Stimulated activated naive CD8-positive, alpha-beta T cell treated with anti-CD3 and anti-CD28 coated beads, Interleukin-15, Interleukin-2, amounts not matched to agents 100 ng/mL and 50 ng/mL, for 24 hours (primary cell): ENCODE results near the gene RPTOR.
"Not testable (repeated sequence)": the region's sequence is repeated elsewhere in the genome, so short reads cannot be mapped to it uniquely, and the experiment has no call there.

ENCODE experiments used
- H3K27ac Mint-ChIP-seq: one replicate; pipeline ENCODE4 v1.8.0; 2021; ENCODE audit warnings: mild to moderate bottlenecking, mixed read lengths
- H3K27me3 Mint-ChIP-seq: one replicate; pipeline ENCODE4 v1.8.0; 2021; ENCODE audit warnings: mixed read lengths
- H3K36me3 Mint-ChIP-seq: one replicate; pipeline ENCODE4 v1.8.0; 2021; ENCODE audit warnings: low read depth, mixed read lengths
- H3K4me1 Mint-ChIP-seq: one replicate; pipeline ENCODE4 v1.8.0; 2021; ENCODE audit warnings: low read depth, mixed read lengths
- H3K4me3 Mint-ChIP-seq: one replicate; pipeline ENCODE4 v1.8.0; 2021; ENCODE audit warnings: mild to moderate bottlenecking, mixed read lengths
- H3K9me3 Mint-ChIP-seq: one replicate; pipeline ENCODE4 v1.8.0; 2021; ENCODE audit warnings: mixed read lengths

Gene RPTOR, protein sequence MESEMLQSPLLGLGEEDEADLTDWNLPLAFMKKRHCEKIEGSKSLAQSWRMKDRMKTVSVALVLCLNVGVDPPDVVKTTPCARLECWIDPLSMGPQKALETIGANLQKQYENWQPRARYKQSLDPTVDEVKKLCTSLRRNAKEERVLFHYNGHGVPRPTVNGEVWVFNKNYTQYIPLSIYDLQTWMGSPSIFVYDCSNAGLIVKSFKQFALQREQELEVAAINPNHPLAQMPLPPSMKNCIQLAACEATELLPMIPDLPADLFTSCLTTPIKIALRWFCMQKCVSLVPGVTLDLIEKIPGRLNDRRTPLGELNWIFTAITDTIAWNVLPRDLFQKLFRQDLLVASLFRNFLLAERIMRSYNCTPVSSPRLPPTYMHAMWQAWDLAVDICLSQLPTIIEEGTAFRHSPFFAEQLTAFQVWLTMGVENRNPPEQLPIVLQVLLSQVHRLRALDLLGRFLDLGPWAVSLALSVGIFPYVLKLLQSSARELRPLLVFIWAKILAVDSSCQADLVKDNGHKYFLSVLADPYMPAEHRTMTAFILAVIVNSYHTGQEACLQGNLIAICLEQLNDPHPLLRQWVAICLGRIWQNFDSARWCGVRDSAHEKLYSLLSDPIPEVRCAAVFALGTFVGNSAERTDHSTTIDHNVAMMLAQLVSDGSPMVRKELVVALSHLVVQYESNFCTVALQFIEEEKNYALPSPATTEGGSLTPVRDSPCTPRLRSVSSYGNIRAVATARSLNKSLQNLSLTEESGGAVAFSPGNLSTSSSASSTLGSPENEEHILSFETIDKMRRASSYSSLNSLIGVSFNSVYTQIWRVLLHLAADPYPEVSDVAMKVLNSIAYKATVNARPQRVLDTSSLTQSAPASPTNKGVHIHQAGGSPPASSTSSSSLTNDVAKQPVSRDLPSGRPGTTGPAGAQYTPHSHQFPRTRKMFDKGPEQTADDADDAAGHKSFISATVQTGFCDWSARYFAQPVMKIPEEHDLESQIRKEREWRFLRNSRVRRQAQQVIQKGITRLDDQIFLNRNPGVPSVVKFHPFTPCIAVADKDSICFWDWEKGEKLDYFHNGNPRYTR (N-terminal part only)

DNA sequence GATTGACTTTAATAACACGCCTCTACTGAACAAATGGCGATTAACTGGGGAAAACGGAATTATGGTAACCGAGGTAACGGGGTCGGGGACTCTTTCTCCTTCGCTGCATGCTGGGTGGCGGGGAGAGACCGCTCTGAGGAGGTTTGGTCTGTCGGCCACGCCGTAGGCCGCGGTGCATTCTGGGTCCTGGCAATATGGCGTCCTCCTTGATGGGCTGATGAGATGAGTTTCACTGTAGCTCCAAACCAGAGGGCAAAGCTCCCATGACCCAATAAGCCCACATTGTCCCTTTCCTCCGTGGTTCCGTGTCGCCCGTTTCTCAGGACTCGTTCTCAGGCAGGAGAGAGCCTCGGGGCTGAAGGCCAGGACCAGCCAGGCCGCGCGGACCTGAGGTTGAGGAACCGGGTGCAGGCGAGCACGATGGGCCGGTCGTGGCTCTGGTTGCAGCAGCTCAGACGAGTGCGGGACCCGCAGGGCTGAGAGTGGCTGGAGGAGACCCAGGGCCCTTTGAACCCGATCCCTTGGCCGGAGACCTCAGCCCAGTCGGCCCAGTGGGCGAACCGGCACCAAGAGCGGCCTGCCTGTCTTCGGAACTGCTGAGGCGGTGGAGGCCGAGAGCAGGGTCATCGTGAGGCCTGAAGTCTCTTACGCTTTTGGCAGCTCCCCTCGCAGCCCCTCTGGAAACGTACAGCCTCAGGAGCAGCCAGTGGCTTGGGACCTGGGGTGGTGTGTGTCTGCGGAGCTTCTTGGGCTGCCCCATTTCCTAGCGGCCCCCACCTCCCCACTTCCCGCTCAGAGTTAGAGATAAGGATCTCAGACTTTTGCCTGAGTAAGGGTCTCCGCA is at the start of gene RPTOR:
TSS of gene RPTOR (plus strand) at position 184 of the 844 bp plus-strand sequence. CDS start 792 bp downstream, outside the sequence.
- H3K4me3 Mint-ChIP-seq = peak within 1 kb of the TSS; percentile 95
- H3K27me3 Mint-ChIP-seq = peaks cover 8% of the 10 kb centered on the region
- H3K27ac Mint-ChIP-seq = peak within 1 kb of the TSS; percentile 97
- H3K36me3 Mint-ChIP-seq = peaks cover 6% of the 10 kb centered on the region
- H3K9me3 Mint-ChIP-seq = no peaks in the 10 kb centered on the region
- peaks cover 33% of the 10 kb centered on the region for H3K4me1 Mint-ChIP-seq

DNA sequence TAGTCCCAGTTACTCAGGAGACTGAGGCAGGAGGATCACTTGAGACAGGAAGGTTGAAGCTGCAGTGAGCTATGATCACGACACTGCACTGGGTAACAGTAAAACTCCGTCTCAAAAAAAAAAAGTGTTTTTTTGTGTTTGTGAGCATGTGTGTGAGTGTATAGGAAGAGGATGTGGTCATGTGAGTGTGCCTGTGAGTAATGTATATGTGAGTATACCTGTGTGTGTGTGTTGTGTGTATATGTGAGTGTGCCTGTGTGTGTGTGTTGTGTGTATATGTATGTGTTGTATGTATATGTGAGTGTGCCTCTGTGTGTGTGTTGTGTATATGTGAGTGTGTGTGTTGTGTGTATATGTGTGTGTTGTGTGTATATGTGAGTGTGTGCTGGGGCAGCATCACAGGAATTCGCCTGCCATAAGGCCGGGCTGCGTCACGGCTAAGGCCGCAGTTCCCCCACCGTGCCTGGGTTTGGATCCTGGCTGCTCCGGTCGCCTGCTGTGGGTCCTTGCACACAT is 46.9 kb upstream of the RPTOR start:
- H3K4me1 Mint-ChIP-seq = peaks cover 10% of the 10 kb centered on the region
- H3K36me3 Mint-ChIP-seq = no peaks in the 10 kb centered on the region
- H3K27ac Mint-ChIP-seq = no peak overlapping the region
- H3K9me3 Mint-ChIP-seq = no peaks in the 10 kb centered on the region
- no peak overlapping the region for H3K4me3 Mint-ChIP-seq
- peaks cover 19% of the 10 kb centered on the region for H3K27me3 Mint-ChIP-seq

DNA sequence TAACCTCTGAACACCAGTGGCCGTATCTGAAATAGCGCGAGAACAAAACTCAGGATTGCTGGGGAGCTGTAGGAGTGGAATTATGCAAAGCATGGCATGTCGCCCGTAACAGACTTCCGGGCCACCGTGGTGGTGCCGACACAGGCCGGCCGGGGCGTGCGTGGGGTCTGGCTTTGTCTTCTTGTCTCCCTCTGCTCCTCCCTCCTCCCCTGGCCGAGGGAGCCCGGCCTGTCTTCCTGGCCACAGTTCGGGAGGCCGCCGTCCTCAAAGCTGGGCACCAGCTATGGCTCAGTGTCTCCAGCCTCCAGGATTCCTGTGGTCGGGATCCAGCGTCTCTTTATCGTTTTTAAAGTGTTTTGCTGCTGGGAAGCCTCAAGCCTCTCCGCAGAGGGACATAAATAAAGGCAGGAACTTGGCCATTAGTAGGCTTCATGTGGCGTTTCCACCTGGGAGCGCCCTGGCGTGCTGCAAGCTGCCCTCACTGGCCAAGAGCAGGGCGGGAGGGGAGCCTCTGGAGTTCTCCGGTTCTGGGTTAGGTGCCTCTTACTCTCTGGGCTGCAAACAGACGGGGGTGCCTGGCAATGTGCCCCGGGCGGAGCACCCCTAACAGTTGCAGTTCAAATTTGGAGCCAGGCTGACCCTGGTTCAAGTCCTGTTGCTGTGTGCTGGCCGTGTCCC is 46.3 kb upstream of the RPTOR start:
- H3K27me3 Mint-ChIP-seq = peaks cover 19% of the 10 kb centered on the region
- peaks cover 10% of the 10 kb centered on the region for H3K4me1 Mint-ChIP-seq
- no peak overlapping the region for H3K4me3 Mint-ChIP-seq
- no peaks in the 10 kb centered on the region for H3K36me3 Mint-ChIP-seq
- no peak overlapping the region for H3K27ac Mint-ChIP-seq
- no peaks in the 10 kb centered on the region for H3K9me3 Mint-ChIP-seq

DNA sequence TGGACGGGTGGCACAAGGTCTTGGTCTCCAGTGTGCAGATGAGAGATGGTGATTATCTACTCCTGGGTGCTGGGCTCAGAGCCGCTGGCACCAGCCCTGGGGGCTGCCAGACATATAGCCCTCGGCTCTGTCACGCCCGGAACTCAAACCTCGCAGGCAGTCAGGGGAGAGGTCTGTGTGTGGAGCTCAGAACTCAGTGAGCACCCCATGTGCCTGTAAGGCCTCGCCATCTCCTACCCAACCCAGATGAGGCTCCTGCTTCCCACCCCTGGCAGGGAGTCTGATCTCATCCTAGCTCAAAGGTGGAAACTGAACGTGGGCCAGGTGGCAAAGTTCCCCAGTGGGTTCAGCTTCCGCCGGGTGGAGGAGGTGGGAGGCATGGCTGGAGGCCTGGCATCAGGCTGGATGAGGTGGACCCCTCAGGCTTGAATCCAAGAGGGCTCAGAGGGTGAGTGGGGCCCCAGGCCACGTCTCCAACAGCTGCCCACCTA is 45.7 kb upstream of the RPTOR start:
- H3K36me3 Mint-ChIP-seq = no peaks in the 10 kb centered on the region
- no peak overlapping the region for H3K4me3 Mint-ChIP-seq
- peaks cover 10% of the 10 kb centered on the region for H3K4me1 Mint-ChIP-seq
- no peak overlapping the region for H3K27ac Mint-ChIP-seq
- H3K27me3 Mint-ChIP-seq = peaks cover 19% of the 10 kb centered on the region
- H3K9me3 Mint-ChIP-seq = no peaks in the 10 kb centered on the region

DNA sequence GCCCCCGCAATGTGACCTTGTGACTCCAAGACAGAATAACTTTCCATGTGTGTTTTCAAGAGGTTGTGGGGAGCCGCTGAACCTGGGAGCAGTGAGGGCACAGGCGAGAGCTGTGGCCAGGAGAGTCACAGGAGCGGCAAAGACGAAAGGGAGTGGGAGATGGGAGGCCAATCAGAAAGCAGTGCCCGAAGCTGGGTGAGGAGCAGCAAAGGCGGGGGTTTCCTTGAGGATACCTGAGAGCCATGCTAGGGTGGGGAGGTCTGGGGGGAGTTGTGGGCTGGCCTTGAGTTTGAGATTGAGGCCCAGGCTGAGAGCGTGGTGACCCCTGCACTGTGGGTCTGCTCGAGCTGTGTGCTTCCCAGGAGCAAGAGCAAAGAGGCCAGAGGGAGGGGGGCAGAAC is 45.1 kb upstream of the RPTOR start:
- Mint-ChIP-seq H3K36me3 (no peaks in the 10 kb centered on the region), H3K4me3 (no peak overlapping the region), H3K9me3 (no peaks in the 10 kb centered on the region), H3K27me3 (peaks cover 20% of the 10 kb centered on the region), H3K27ac (no peak overlapping the region), H3K4me1 (peaks cover 10% of the 10 kb centered on the region)

DNA sequence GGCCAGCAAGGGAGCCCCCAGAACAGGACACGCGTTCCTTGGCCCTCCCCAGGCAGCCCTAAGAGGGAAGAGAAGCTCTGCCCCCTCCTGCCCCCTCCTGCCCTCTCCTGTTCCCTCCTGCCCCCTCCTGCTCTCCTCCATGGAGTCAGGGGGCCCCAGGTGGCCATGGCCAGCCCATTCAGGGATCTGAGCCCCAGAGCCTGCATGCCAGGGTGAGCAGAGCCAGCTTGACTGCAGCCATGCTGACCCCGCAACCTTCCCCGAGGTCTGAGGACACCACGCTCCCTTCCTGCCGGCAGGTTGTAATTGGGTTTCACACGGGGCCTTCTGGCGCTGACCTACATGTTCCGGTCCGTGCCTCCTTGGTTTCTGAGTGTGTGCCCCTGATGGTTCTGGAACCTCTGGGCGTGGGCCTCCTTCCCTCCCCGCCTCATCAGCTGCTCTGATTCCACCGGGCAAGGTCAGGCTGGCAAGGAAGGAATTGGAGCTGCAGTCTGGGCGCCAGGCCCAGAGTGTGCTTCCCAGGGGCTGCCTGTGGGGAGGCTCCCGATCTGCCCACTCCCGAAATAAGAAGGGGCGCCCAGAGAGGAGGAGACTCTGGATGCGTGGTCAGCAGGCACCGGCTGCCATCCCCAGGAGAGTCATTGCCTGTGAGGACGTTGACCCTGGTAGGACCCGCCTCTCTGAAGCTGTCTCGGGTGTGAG is 44.5 kb upstream of the RPTOR start:
- no peaks in the 10 kb centered on the region for H3K9me3 Mint-ChIP-seq

DNA sequence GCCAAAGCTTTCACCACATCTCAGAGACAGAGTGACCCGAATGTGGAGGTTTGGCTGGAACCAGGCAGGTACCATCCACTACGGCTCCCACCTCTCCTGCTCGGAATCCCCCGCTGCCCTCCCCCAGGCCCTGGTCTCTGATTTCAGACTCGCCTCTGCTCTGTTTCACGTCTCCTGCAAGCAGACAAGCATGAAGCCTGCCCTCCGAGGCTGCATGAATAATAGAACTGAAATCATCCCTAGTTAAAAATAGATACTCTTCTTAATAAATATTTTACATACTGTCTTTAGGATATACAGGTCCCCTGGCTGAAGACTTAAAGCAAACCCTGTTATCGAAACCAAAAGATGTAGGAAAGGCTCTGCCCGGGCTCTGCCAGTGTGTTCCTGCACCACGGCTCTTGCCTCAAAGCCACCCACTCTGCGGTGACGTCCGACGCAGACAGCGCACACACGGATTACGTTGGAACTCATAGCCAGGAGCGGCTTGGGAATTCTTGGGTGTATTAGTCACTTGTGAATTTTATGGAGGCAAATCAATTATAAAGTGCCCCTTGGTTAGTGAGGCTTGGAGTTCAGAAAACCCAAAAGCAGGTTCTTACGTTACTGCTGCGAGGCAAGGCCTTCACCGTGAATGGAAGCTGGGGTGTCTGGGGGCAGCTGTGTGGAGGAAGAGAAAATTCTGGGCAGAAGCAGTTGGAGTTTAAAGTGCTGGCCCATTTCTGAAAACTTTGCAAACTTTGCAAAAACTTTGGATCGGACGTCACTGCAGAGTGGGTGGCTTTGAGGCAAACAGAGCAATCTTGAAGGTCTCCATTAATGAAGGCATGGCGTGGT is 42.7 kb upstream of the RPTOR start:
- H3K4me3 Mint-ChIP-seq = no peak overlapping the region
- H3K4me1 Mint-ChIP-seq = peaks cover 10% of the 10 kb centered on the region
- no peak overlapping the region for H3K27ac Mint-ChIP-seq
- no peaks in the 10 kb centered on the region for H3K36me3 Mint-ChIP-seq
- H3K9me3 Mint-ChIP-seq = no peaks in the 10 kb centered on the region
- peaks cover 14% of the 10 kb centered on the region for H3K27me3 Mint-ChIP-seq

More for the DNA sequence above, 44.5 kb upstream of the RPTOR start:
- H3K27me3 Mint-ChIP-seq = peaks cover 22% of the 10 kb centered on the region
- no peaks in the 10 kb centered on the region for H3K36me3 Mint-ChIP-seq
- H3K27ac Mint-ChIP-seq = no peak overlapping the region
- no peak overlapping the region for H3K4me3 Mint-ChIP-seq
- peaks cover 10% of the 10 kb centered on the region for H3K4me1 Mint-ChIP-seq

DNA sequence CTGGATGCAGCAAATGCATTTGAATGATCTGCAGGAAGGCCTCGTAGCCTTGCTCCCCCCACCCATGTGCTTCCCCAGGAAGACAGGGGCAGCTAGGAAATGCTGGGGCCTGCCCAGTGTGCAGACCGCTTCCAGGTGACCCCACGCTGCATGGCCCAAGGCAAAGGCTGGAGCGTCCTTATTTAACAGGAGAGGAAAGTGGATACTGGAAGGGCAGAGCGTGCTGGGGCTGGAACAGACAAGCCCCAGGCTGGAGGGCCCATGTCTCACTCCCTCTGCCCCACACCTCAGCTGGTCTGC is 42.1 kb upstream of the RPTOR start:
- Mint-ChIP-seq H3K27ac (no peak overlapping the region), H3K27me3 (peaks cover 14% of the 10 kb centered on the region), H3K4me1 (peaks cover 5% of the 10 kb centered on the region), H3K36me3 (no peaks in the 10 kb centered on the region), H3K4me3 (no peak overlapping the region), H3K9me3 (no peaks in the 10 kb centered on the region)

DNA sequence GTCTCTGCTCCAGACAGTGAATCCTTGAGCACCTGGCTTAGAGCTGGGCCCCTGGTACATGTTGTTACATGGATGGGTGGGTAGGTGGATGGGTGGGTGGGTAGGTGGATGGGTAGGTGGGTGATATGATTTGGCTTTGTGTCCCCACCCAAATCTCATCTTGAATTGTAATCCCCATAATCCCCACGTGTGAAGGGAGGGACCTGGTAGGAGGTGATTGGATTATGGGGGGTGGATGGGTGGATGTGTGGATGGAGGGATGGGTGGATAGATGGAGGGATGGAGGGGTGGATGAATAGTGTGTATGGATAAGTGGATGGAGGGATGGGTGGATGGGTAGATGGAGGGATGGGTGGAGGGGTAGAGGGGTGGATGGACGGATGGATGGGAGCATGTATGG is 41.6 kb upstream of the RPTOR start:
- Mint-ChIP-seq H3K4me1 (peaks cover under 1% of the 10 kb centered on the region), H3K27ac (no peak overlapping the region), H3K9me3 (no peaks in the 10 kb centered on the region), H3K36me3 (no peaks in the 10 kb centered on the region), H3K4me3 (no peak overlapping the region), H3K27me3 (peaks cover 14% of the 10 kb centered on the region)

DNA sequence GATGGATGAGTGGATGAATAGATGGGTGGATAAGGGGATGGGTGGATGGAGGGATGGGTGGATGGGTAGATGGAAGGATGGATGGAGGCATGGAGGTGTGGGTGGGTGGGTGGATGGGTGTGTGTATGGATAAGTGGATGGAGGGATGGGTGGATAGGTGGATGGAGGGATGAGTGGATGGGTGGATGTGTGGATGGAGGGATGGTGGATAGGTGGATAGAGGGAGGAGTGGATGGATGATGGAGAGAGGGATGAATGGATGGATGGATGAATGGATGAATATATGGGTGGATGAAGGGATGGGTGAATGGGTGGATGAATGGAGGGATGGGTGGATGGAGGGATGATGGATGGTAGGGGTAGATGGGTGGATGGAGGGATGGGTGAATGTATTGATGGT is 40.7 kb upstream of the RPTOR start:
- no peaks in the 10 kb centered on the region for H3K36me3 Mint-ChIP-seq
- no peak overlapping the region for H3K27ac Mint-ChIP-seq
- no peak overlapping the region for H3K4me3 Mint-ChIP-seq
- H3K4me1 Mint-ChIP-seq = no peaks in the 10 kb centered on the region
- H3K27me3 Mint-ChIP-seq = peaks cover 14% of the 10 kb centered on the region
- H3K9me3 Mint-ChIP-seq = no peaks in the 10 kb centered on the region

DNA sequence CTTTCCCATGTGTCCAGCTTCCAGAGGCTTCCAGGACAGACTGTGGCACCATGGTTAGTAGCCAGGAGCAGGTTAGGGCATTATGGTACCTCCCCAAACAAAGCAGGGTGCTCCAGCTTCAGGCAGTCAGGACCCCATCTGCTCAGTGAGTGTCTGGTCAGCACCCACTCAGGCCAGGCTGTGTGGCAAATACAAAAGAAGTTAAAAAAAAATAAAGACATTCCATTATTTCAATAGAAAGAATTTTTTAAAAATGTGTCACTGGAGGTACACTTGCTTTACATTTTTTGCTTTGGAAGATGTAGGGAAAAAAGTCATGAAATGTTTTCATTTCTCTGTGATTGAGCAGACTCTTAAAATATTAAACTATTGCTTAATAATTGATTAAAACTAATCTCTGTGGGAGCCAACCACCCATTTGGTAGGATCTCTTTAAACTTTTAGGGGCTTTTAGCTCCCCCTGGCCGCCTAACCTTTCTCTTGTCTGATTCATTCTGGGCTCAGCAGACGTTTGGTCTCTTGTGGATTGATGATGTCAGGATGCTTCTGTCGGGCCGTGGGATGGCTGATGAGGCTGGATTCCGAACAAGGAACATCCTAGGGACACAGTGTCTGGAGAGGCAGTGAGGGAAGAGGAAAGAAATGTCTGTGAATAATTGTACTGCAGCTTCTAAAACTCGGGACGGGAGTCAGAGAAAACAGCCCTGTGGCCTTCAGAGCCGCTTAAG is 39.8 kb upstream of the RPTOR start:
- H3K27me3 Mint-ChIP-seq = peaks cover 11% of the 10 kb centered on the region
- H3K4me1 Mint-ChIP-seq = no peaks in the 10 kb centered on the region
- no peak overlapping the region for H3K27ac Mint-ChIP-seq
- H3K9me3 Mint-ChIP-seq = no peaks in the 10 kb centered on the region
- no peak overlapping the region for H3K4me3 Mint-ChIP-seq
- no peaks in the 10 kb centered on the region for H3K36me3 Mint-ChIP-seq

DNA sequence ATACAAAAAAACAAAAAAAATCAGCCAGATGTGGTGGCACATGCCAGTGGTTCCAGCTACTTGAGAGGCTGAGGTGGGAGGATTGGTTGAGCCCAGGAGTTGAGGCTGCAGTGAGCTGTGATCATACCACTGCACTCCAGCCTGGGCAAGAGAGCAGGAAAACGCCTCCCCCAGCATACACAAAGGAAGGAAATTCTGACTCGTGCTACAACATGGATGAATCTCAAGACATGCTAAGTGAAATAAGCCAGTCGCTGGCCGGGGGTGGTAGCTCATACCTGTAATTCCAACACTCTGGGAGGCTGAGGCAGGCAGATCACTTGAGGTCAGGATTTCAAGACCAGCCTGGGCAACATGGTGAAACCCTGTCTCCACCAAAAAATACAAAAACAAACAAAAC is 37.5 kb upstream of the RPTOR start:
- not testable (repeated sequence) for H3K4me3 Mint-ChIP-seq, H3K27ac Mint-ChIP-seq, H3K27me3 Mint-ChIP-seq, H3K9me3 Mint-ChIP-seq, H3K4me1 Mint-ChIP-seq, H3K36me3 Mint-ChIP-seq
